ENCODE measurements around the gene ARHGAP31. TPM values are rescaled to one million over a fixed set of nuclear protein-coding genes. Genes with fewer than 3 reads are reported as not detected.

The ARHGAP31 gene
- total and polyA plus RNA-seq, 2 experiments from 2014 or later: 1.2 to 4.3 TPM

- H3K4me1 Mint-ChIP-seq: peaks cover 47% of the 10 kb centered on the region
- ATAC-seq (no peak), DNase-seq (ENCODE audit: low spot score) (no peak)
- TF ChIP-seq POLR2AphosphoS5 (IDR thresholded peaks at IDR 0.05; ENCODE audit: low read depth): no peak
- TF ChIP-seq EZH2phosphoT487 (IDR thresholded peaks at IDR 0.05; ENCODE audit: unreplicated experiment): no peak
- TF ChIP-seq ZNF331 (CRISPR knock-in tag; IDR thresholded peaks at IDR 0.05; ENCODE audit: low read depth): no peak
- no peak for TF ChIP-seq JUNB (IDR thresholded peaks at IDR 0.05; ENCODE audit: unreplicated experiment)
- TF ChIP-seq, protein P1, sequence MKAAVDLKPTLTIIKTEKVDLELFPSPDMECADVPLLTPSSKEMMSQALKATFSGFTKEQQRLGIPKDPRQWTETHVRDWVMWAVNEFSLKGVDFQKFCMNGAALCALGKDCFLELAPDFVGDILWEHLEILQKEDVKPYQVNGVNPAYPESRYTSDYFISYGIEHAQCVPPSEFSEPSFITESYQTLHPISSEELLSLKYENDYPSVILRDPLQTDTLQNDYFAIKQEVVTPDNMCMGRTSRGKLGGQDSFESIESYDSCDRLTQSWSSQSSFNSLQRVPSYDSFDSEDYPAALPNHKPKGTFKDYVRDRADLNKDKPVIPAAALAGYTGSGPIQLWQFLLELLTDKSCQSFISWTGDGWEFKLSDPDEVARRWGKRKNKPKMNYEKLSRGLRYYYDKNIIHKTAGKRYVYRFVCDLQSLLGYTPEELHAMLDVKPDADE (IDR thresholded peaks at IDR 0.05): no peak
- no peak for TF ChIP-seq REST (IDR thresholded peaks at IDR 0.05; ENCODE audit: unreplicated experiment)
- TF ChIP-seq, protein P2, sequence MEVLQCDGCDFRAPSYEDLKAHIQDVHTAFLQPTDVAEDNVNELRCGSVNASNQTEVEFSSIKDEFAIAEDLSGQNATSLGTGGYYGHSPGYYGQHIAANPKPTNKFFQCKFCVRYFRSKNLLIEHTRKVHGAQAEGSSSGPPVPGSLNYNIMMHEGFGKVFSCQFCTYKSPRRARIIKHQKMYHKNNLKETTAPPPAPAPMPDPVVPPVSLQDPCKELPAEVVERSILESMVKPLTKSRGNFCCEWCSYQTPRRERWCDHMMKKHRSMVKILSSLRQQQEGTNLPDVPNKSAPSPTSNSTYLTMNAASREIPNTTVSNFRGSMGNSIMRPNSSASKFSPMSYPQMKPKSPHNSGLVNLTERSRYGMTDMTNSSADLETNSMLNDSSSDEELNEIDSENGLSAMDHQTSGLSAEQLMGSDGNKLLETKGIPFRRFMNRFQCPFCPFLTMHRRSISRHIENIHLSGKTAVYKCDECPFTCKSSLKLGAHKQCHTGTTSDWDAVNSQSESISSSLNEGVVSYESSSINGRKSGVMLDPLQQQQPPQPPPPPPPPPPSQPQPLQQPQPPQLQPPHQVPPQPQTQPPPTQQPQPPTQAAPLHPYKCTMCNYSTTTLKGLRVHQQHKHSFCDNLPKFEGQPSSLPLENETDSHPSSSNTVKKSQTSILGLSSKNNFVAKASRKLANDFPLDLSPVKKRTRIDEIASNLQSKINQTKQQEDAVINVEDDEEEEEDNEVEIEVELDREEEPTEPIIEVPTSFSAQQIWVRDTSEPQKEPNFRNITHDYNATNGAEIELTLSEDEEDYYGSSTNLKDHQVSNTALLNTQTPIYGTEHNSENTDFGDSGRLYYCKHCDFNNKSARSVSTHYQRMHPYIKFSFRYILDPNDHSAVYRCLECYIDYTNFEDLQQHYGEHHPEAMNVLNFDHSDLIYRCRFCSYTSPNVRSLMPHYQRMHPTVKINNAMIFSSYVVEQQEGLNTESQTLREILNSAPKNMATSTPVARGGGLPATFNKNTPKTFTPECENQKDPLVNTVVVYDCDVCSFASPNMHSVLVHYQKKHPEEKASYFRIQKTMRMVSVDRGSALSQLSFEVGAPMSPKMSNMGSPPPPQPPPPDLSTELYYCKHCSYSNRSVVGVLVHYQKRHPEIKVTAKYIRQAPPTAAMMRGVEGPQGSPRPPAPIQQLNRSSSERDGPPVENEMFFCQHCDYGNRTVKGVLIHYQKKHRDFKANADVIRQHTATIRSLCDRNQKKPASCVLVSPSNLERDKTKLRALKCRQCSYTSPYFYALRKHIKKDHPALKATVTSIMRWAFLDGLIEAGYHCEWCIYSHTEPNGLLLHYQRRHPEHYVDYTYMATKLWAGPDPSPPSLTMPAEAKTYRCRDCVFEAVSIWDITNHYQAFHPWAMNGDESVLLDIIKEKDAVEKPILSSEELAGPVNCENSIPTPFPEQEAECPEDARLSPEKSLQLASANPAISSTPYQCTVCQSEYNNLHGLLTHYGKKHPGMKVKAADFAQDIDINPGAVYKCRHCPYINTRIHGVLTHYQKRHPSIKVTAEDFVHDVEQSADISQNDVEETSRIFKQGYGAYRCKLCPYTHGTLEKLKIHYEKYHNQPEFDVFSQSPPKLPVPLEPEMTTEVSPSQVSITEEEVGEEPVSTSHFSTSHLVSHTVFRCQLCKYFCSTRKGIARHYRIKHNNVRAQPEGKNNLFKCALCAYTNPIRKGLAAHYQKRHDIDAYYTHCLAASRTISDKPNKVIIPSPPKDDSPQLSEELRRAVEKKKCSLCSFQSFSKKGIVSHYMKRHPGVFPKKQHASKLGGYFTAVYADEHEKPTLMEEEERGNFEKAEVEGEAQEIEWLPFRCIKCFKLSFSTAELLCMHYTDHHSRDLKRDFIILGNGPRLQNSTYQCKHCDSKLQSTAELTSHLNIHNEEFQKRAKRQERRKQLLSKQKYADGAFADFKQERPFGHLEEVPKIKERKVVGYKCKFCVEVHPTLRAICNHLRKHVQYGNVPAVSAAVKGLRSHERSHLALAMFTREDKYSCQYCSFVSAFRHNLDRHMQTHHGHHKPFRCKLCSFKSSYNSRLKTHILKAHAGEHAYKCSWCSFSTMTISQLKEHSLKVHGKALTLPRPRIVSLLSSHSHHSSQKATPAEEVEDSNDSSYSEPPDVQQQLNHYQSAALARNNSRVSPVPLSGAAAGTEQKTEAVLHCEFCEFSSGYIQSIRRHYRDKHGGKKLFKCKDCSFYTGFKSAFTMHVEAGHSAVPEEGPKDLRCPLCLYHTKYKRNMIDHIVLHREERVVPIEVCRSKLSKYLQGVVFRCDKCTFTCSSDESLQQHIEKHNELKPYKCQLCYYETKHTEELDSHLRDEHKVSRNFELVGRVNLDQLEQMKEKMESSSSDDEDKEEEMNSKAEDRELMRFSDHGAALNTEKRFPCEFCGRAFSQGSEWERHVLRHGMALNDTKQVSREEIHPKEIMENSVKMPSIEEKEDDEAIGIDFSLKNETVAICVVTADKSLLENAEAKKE (CRISPR knock-in tag; IDR thresholded peaks at IDR 0.05): no peak
- no peak for TF ChIP-seq EZH2 (IDR thresholded peaks at IDR 0.05; ENCODE audit: low read depth, unreplicated experiment)
- H3K27ac Mint-ChIP-seq: no peak overlapping the region
- H2AFZ ChIP-seq: no peak overlapping the region
- no peaks in the 10 kb centered on the region for H4K20me1 ChIP-seq (replicated peaks; ENCODE audit: insufficient read depth)
- peaks cover 43% of the 10 kb centered on the region for H3K4me1 ChIP-seq (ENCODE audit: insufficient read depth)
- H3K79me2 ChIP-seq (replicated peaks; ENCODE audit: insufficient read depth): no peaks in the 10 kb centered on the region
- H3F3A ChIP-seq (replicated peaks; ENCODE audit: low read depth): no peaks in the 10 kb centered on the region
- peaks cover 16% of the 10 kb centered on the region for H3K36me3 Mint-ChIP-seq (ENCODE audit: low read depth)
- no peaks in the 10 kb centered on the region for H3K36me3 ChIP-seq (ENCODE audit: insufficient read depth)
- no peak overlapping the region for H3K4me3 Mint-ChIP-seq
- no peak overlapping the region for H3K27ac ChIP-seq (ENCODE audit: low read depth)
- no peak overlapping the region for H3K4me2 ChIP-seq
- peaks cover 15% of the 10 kb centered on the region for H3K27me3 Mint-ChIP-seq (ENCODE audit: insufficient read depth, low read depth, poor library complexity)
- H3K9me3 Mint-ChIP-seq: peaks cover 19% of the 10 kb centered on the region; the same call in 2 of the 3 replicates
- H3K27me3 ChIP-seq (ENCODE audit: insufficient read depth): no peaks in the 10 kb centered on the region
- no peaks in the 10 kb centered on the region for H3K9me2 ChIP-seq (ENCODE audit: insufficient read depth)
- no peak overlapping the region for H3K4me3 ChIP-seq
Measured at GRCh38 chr3:119259821-119260220, 34.4 kb upstream of the ARHGAP31 start.

Data from GM23338 (cell line).